ENCODE measurements around the gene FOXJ3.

FOXJ3 gene

GRCh38 chr1:42170779-42171621 lies 164.0 kb downstream of the FOXJ3 start:
- DNase-seq (ENCODE audit: low read depth in 3 of 3, low spot score in 1 of 3), result no peak

GRCh38 chr1:42168763-42169162 lies 166.3 kb downstream of the FOXJ3 start:
- no peak for DNase-seq (ENCODE audit: low read depth in 3 of 3, low spot score in 1 of 3)

GRCh38 chr1:42168391-42168670 lies 166.7 kb downstream of the FOXJ3 start:
- no peak for DNase-seq (ENCODE audit: low read depth in 3 of 3, low spot score in 1 of 3)

- no peak for DNase-seq (ENCODE audit: low read depth in 3 of 3, low spot score in 1 of 3)
Measured at GRCh38 chr1:42167611-42168390, 167.2 kb downstream of the FOXJ3 start.

- DNase-seq (ENCODE audit: low read depth in 3 of 3, low spot score in 1 of 3), result no peak
Measured at GRCh38 chr1:42165511-42166210, 169.4 kb downstream of the FOXJ3 start.

- DNase-seq (ENCODE audit: low read depth in 3 of 3, low spot score in 1 of 3), result no peak
Measured at GRCh38 chr1:42164551-42165420, 170.2 kb downstream of the FOXJ3 start, which contains the start of gene GUCA2A. GUCA2A (minus strand) TSS chr1:42164745; CDS start chr1:42164712, 33 bp downstream.

- no peak for DNase-seq (ENCODE audit: low read depth in 3 of 3, low spot score in 1 of 3)
Measured at GRCh38 chr1:42163536-42164503, 171.2 kb downstream of the FOXJ3 start.

- DNase-seq (ENCODE audit: low read depth in 3 of 3, low spot score in 1 of 3), result no peak
Measured at GRCh38 chr1:42163114-42163513, 171.9 kb downstream of the FOXJ3 start.

- no peak for DNase-seq (ENCODE audit: low read depth in 3 of 3, low spot score in 1 of 3)
Measured at GRCh38 chr1:42162181-42162580, 172.9 kb downstream of the FOXJ3 start.

GRCh38 chr1:42158189-42158588 lies 176.8 kb downstream of the FOXJ3 start:
- no peak for DNase-seq (ENCODE audit: low read depth in 3 of 3, low spot score in 1 of 3)

GRCh38 chr1:42157667-42158066 lies 177.4 kb downstream of the FOXJ3 start:
- DNase-seq (ENCODE audit: low read depth in 3 of 3, low spot score in 1 of 3), result no peak

GRCh38 chr1:42155362-42155761 lies 179.7 kb downstream of the FOXJ3 start:
- DNase-seq (ENCODE audit: low read depth in 3 of 3, low spot score in 1 of 3), result no peak

GRCh38 chr1:42154685-42155084 lies 180.3 kb downstream of the FOXJ3 start:
- DNase-seq (ENCODE audit: low read depth in 3 of 3, low spot score in 1 of 3), result no peak

- DNase-seq (ENCODE audit: low read depth in 3 of 3, low spot score in 1 of 3), result no peak
Measured at GRCh38 chr1:42153624-42154023, 181.4 kb downstream of the FOXJ3 start.

- no peak for DNase-seq (ENCODE audit: low read depth in 3 of 3, low spot score in 1 of 3)
Measured at GRCh38 chr1:42152907-42153600, 182.0 kb downstream of the FOXJ3 start, which contains the start of gene GUCA2B. GUCA2B (plus strand) TSS chr1:42153410; CDS start chr1:42153451, 41 bp downstream.

- DNase-seq (ENCODE audit: low read depth in 3 of 3, low spot score in 1 of 3), result no peak
Measured at GRCh38 chr1:42152119-42152518, 182.9 kb downstream of the FOXJ3 start.

GRCh38 chr1:42150651-42151050 lies 184.4 kb downstream of the FOXJ3 start:
- DNase-seq (ENCODE audit: low read depth in 3 of 3, low spot score in 1 of 3), result no peak

GRCh38 chr1:42148166-42148565 lies 186.9 kb downstream of the FOXJ3 start:
- DNase-seq (ENCODE audit: low read depth in 3 of 3, low spot score in 1 of 3), result no peak
